Brain microvascular endothelial cell (primary cell): ENCODE measurements around the gene GOLGA8A.
"Not testable (repeated sequence)": the region's sequence is repeated elsewhere in the genome, so short reads cannot be mapped to it uniquely, and the experiment has no call there.

Experiments used
- DNase-seq: peaks from one replicate; pipeline ENCODE4 v3.0.0-alpha.2; 2020
- H3K27ac ChIP-seq: fragments of 250-450 bp; sonication (Bioruptor Pico); 2 replicates; pipeline ENCODE4 v1.5.1; 2020; ENCODE audit warnings: mild to moderate bottlenecking, moderate library complexity
- H3K27me3 ChIP-seq: fragments of 250-450 bp; sonication (Bioruptor Pico); replicated peaks from 2 replicates; pipeline ENCODE4 v1.5.1; 2020; ENCODE audit warnings: mild to moderate bottlenecking
- H3K36me3 ChIP-seq: fragments of 250-450 bp; sonication (Bioruptor Pico); replicated peaks from 2 replicates; pipeline ENCODE4 v1.5.1; 2020; ENCODE audit warnings: mild to moderate bottlenecking
- H3K4me3 ChIP-seq: 2 replicates; pipeline ENCODE4 v1.5.1; 2011; ENCODE audit warnings: low read depth, mild to moderate bottlenecking, control low read depth, low read length, moderate library complexity
- in situ Hi-C: cut with HindIII; loops from 2 replicates; pipeline ENCODE4 v1.10.0; 2017; ENCODE audit warnings: low sequenced_read_pairs, low pct_ligation_motif_present

GOLGA8A gene

DNA sequence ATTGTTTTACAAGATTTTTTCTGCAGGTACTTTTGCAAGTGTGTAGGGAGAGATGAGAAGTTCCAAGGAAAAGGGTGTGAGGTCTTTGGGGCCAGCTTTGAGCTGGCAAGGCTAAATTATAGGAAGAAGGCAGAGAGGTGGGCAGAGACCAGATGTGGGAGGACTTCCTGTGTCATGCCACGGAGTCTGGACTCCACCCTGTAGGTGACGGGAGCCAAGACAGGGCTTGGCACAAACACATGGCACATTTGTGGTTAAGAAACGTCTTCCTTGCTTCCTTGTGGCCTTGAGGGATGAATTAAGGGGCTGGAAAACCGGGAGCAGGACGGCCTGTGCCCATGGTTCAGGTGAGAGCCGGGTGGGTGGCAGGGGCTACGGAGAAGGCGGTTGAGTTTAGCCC is 19.2 kb downstream of the GOLGA8A start:
- H3K36me3 ChIP-seq, H3K4me3 ChIP-seq, DNase-seq, H3K27ac ChIP-seq, in situ Hi-C loops, H3K27me3 ChIP-seq: not testable (repeated sequence)

DNA sequence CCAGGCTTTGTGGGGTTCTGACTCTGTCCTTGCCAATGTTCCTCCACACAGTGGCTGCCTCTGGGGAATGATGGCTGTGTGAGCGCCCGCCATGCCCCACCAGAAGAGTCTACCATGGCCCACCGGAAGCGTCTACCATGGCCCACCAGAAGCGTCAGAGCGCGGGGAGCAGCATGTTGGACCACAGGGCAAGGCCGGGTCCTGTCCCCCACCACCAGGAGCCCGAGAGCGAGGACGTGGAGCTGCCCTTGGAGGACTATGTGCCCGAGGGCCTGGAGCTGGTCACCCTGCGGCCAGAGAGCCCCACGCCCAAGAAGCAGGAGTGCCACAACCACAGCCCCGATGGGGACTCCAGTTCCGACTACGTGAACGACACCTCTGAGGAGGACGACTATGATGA is 28.1 kb downstream of the GOLGA8A start:
- H3K27ac ChIP-seq, H3K27me3 ChIP-seq, DNase-seq, in situ Hi-C loops, H3K4me3 ChIP-seq, H3K36me3 ChIP-seq: not testable (repeated sequence)

DNA sequence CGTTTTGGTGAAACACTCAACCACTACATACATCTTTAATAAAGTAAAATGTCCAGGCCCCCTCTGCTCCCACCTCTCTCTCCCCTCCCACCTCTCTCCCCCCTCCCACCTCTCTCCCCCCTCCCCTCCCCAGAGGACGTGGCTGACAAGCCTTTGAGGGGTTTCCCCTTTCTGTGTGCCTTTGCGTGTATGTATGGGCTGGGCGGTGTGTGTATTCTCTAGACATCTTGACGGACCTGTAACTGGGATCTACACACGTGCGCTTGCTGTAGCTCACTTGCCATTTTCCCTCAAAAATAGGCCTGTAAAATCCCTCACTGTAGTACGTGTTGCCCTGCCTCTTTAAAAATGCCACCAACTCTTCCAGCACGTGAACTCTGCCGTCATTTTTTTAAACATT is 28.6 kb downstream of the GOLGA8A start:
- DNase-seq, in situ Hi-C loops, H3K36me3 ChIP-seq, H3K27ac ChIP-seq, H3K4me3 ChIP-seq, H3K27me3 ChIP-seq: not testable (repeated sequence)

DNA sequence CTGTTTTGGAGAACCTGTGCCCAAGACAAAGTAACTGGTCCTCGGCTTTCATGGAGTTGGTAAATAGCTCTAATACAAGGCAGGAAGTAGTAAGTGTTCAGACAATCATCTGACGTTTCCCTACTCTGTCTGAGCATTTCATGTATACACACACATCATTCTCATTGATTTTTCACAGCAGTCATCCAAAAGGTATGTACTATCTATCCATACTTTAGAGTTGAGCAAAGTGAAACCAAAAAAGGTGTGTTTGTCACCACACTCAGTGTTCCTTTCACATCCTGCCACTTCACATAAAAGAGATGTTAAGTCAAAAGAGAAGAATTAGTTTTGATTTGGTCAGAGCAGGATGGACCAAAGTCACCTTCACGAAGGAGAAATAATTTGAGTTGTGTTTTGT is 33.7 kb downstream of the GOLGA8A start:
- H3K36me3 ChIP-seq, in situ Hi-C loops, H3K4me3 ChIP-seq, DNase-seq, H3K27ac ChIP-seq, H3K27me3 ChIP-seq: not testable (repeated sequence)

DNA sequence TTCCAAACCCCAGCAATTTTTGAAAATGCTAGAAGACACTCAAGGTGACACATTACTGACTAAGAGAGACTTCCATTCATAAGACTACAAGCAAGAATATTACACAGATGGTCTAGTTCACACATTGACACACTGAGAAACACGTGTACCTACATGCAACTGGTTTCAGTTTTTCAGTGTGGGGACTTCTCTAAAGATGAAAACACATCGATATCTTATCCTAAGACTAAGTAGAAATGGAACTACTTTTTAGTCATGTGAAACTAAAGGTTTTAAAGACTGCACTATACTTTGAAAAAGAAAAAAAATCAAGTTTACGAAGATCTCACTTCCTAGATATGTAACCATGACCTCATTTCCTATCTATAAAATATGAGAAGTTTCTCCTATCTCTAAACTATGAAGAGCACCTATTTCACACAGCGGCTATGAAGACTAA is 34.4 kb downstream of the GOLGA8A start:
- H3K27me3 ChIP-seq, H3K36me3 ChIP-seq, DNase-seq, H3K27ac ChIP-seq, H3K4me3 ChIP-seq, in situ Hi-C loops: not testable (repeated sequence)

DNA sequence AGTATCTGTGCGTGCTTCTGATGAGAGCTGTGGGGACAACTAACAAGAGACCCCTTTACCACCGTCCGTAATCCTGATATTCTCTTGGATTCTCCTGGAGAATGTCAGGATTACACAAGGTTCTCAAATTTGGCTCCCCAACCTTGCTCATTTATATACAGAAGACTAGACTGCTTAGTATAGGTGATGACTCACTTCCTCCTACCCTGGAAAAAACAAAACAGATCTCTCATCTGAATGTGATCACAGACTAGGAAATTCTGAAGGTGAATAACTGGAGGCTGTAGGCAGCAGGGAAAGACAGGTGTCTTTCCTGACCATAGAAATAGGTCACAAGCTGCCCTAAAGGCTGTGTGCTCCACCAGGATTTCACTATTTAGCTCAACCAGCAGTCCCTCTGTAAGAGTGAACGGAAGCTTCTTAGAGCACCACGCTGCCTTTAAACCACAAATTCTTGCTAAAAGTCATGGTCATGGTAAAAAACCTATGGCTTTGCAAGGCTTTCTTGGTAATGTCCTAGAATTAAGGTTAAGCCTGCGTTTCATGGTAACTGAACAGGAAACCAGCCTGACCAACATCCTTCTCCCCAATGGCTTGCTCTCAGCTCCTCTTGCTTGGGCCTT is 39.9 kb downstream of the GOLGA8A start:
- H3K4me3 ChIP-seq, H3K27ac ChIP-seq, in situ Hi-C loops, H3K36me3 ChIP-seq, H3K27me3 ChIP-seq, DNase-seq: not testable (repeated sequence)

DNA sequence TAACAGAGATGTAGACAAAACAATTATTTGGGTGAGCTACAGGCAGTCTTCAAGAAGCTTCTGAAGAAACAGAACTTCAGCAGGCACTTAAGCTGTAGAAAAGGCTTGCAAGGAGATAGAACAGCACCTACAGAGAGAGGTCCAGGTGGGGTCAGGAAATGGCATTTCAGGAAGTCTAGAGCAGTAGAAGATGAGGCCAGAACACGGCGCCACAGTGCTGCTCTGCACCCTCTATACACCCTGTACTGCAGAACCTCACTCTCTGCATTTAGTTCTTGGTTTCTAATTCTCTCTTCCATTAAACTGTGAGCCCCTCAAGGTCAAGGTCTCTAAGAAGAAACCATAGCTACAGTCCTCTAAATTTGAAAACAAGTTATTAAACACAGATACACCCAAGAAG is 44.6 kb downstream of the GOLGA8A start:
- H3K27ac ChIP-seq, H3K27me3 ChIP-seq, in situ Hi-C loops, H3K36me3 ChIP-seq, DNase-seq, H3K4me3 ChIP-seq: not testable (repeated sequence)

DNA sequence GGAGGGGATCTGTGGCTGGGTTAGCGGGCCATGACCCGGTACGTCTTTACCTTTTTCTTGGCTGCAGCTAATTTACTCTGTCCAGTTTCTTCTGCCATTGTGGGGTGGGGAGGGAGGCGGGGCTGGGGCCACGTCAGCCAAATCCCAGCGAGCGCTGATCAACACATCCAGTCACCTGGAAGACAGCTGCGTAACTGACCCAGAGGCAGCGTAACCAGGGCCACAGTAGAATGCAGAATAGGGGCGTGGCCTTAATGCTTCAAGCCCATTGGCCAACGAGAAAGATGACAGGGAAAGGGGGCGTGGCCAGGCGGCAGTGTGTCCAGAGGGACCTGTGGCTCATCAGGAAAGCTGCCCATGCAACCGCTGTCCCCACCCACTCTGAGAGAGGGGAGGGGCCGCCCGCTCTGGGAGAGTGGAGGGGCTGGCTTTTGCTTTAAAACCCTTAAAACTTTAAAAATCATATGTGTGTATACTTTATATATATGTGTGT is 48.0 kb downstream of the GOLGA8A start:
- H3K36me3 ChIP-seq, H3K27ac ChIP-seq, DNase-seq, H3K27me3 ChIP-seq, in situ Hi-C loops, H3K4me3 ChIP-seq: not testable (repeated sequence)
